ENCODE results near the gene PMFBP1. TPM values are rescaled to one million over a fixed set of nuclear protein-coding genes. Genes with fewer than 3 reads are reported as not detected.
A peak's percentile ranks its signal among the peaks of the same experiment; 100 is the strongest.

PMFBP1 gene
- total and polyA plus RNA-seq, 2 donors (not counting 1 experiment from before 2014, with no cell fraction given): 1.2 to 9.5 TPM

DNA sequence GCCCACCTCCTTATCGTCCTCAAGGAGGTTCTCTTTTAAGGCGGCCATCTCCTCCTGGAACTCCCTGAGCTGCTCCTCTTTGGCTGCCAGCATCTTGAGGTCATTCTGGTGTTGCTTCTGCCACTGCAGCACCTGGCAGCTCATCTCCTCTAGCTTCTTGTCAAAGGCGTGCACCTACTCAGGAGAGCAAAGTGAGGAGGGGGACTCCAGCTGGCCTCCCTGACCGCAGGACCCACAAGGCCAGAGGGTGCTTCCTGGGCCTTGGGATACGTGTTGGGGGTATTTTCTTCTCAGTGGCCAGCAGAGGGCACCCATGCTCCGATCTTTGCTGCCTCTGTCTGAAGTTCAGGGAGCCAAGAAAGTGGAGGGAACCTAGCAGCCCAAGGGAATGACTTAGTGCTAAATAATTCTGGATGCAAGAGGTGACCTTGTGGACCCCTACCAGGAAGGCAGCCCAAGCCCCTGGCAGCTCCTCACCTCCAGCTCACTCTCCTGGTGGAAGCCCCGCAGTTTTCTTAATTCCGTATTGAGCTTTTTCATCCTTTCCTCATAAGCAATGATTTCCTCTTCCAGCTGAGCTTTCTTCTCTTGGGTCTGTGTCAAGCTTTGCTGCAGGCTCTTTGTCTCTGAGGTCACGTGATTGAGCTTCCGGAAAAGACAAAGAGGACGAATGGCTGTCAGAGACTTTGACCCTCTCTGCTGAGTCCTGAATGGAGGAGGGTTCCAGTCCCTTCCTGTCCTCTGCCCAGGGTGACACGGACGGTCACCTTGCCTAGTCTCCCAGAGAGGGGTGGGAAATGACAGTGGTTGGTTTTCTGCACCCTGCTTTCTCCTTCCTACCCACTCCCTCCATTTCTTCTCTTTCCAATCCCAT lies 47.0 kb downstream of the PMFBP1 start:
- DNase-seq (peak; percentile 77), ATAC-seq (ENCODE audit: low read depth) (peak; percentile 56)
- no peaks in the 10 kb centered on the region for H3K4me1 Mint-ChIP-seq
- peak overlapping the region; percentile 41 for H3K27ac Mint-ChIP-seq
- Histone ChIP-seq H3K27me3 (replicated peaks in 1 of 4; ENCODE audit: control extremely low read depth in 1 of 4, control insufficient read depth in 3 of 4, insufficient read depth in 4 of 4, low read length in 3 of 4) (no peaks in the 10 kb centered on the region), H3K79me2 (ENCODE audit: control insufficient read depth, insufficient read depth, low read length) (no peaks in the 10 kb centered on the region), H3K9me3 (ENCODE audit: control extremely low read depth in 1 of 3, control insufficient read depth in 2 of 3, insufficient read depth in 1 of 3, low read length in 2 of 3) (no peaks in the 10 kb centered on the region), H4K20me1 (ENCODE audit: control insufficient read depth, insufficient read depth, low read length, poor library complexity, severe bottlenecking) (no peaks in the 10 kb centered on the region), H3K4me1 (ENCODE audit: control insufficient read depth in 2 of 2, insufficient read depth in 2 of 2, low read length in 2 of 2) (peaks cover 0 to 6% of the 10 kb centered on the region in 2 donors), H3K4me2 (replicated peaks; ENCODE audit: low read depth, low read length, poor library complexity, severe bottlenecking) (no peak overlapping the region), H3K36me3 (replicated peaks in 1 of 2; ENCODE audit: control extremely low read depth in 1 of 2, control insufficient read depth in 1 of 2, extremely low read depth in 1 of 2, insufficient read depth in 2 of 2, low read length in 1 of 2) (no peaks in the 10 kb centered on the region), H3K27ac (ENCODE audit: low read length in 2 of 2) (no peak overlapping the region), H3K9ac (ENCODE audit: low read length) (no peak overlapping the region), H2AFZ (ENCODE audit: insufficient read depth, low read depth, low read length, poor library complexity, severe bottlenecking) (peak overlapping the region; percentile 1), H3K4me3 (ENCODE audit: control extremely low read depth in 1 of 5, extremely low read depth in 1 of 5, insufficient read depth in 1 of 5, low read depth in 2 of 5, low read length in 4 of 5) (no peak overlapping the region)
- 52% methylated on average over 9 of the region's 13 CpGs for WGBS (ENCODE audit: insufficient coverage)
- no peaks in the 10 kb centered on the region for H3K9me3 Mint-ChIP-seq (ENCODE audit: insufficient read depth)
- H3K4me3 Mint-ChIP-seq: no peak overlapping the region
- TF ChIP-seq CTCF (IDR thresholded peaks at IDR 0.05): peak; percentile 87
- no peak for TF ChIP-seq EZH2 (IDR thresholded peaks at IDR 0.05; ENCODE audit: borderline replicate concordance, insufficient read depth, low read depth, low read length, poor library complexity, severe bottlenecking)
- no peaks in the 10 kb centered on the region for H3K27me3 Mint-ChIP-seq
- ChIA-PET CTCF (interaction anchor here (0.5 to 4.7 kb wide), 28 partner anchors 9 to 1910 kb away, joined by 3 to 47 read pairs (median 4); partner anchors contain the start of genes DHX38 and TXNL4B), POLR2A (no interaction called here)
- intact Hi-C loops (cut with micrococcal nuclease): loop anchor here (2.0 to 5.0 kb wide), 2 partner anchors 77 to 1072 kb away; no protein-coding TSS in a partner anchor

GRCh38 chr16:72124148-72124547 lies 47.8 kb downstream of the PMFBP1 start:
- Mint-ChIP-seq H3K27ac (no peak overlapping the region), H3K4me1 (no peaks in the 10 kb centered on the region), H3K9me3 (ENCODE audit: insufficient read depth) (no peaks in the 10 kb centered on the region), H3K4me3 (no peak overlapping the region), H3K27me3 (no peaks in the 10 kb centered on the region)
- Histone ChIP-seq H3K36me3 (replicated peaks in 1 of 2; ENCODE audit: control extremely low read depth in 1 of 2, control insufficient read depth in 1 of 2, extremely low read depth in 1 of 2, insufficient read depth in 2 of 2, low read length in 1 of 2) (no peaks in the 10 kb centered on the region), H3K27me3 (replicated peaks in 1 of 4; ENCODE audit: control extremely low read depth in 1 of 4, control insufficient read depth in 3 of 4, insufficient read depth in 4 of 4, low read length in 3 of 4) (no peaks in the 10 kb centered on the region), H3K79me2 (ENCODE audit: control insufficient read depth, insufficient read depth, low read length) (no peaks in the 10 kb centered on the region), H3K9me3 (ENCODE audit: control extremely low read depth in 1 of 3, control insufficient read depth in 2 of 3, insufficient read depth in 1 of 3, low read length in 2 of 3) (no peaks in the 10 kb centered on the region), H3K27ac (ENCODE audit: low read length in 2 of 2) (no peak overlapping the region), H3K4me1 (ENCODE audit: control insufficient read depth in 2 of 2, insufficient read depth in 2 of 2, low read length in 2 of 2) (peaks cover 0 to 6% of the 10 kb centered on the region in 2 donors), H3K9ac (ENCODE audit: low read length) (no peak overlapping the region), H3K4me2 (replicated peaks; ENCODE audit: low read depth, low read length, poor library complexity, severe bottlenecking) (no peak overlapping the region), H3K4me3 (ENCODE audit: control extremely low read depth in 1 of 5, extremely low read depth in 1 of 5, insufficient read depth in 1 of 5, low read depth in 2 of 5, low read length in 4 of 5) (no peak overlapping the region), H4K20me1 (ENCODE audit: control insufficient read depth, insufficient read depth, low read length, poor library complexity, severe bottlenecking) (no peaks in the 10 kb centered on the region), H2AFZ (ENCODE audit: insufficient read depth, low read depth, low read length, poor library complexity, severe bottlenecking) (no peak overlapping the region)
- intact Hi-C loops (cut with micrococcal nuclease): loop anchor here (2.0 kb wide), 1 partner anchor 1073 kb away; no protein-coding TSS in a partner anchor
- ATAC-seq (ENCODE audit: low read depth): no peak
- POLR2A ChIA-PET: no interaction called here
- no peak for DNase-seq
- 93% methylated on average over 3 of the region's 3 CpGs for WGBS (ENCODE audit: insufficient coverage)
- CTCF ChIA-PET: interaction anchor here (0.9 to 4.7 kb wide), 18 partner anchors 10 to 1832 kb away, joined by 3 to 47 read pairs (median 4); partner anchors contain the start of genes DHX38 and TXNL4B
- no peak for TF ChIP-seq EZH2 (IDR thresholded peaks at IDR 0.05; ENCODE audit: borderline replicate concordance, insufficient read depth, low read depth, low read length, poor library complexity, severe bottlenecking)
- no peak for TF ChIP-seq CTCF (IDR thresholded peaks at IDR 0.05)
